CD4-positive, alpha-beta T cell treated with Interleukin-12 subunit alpha and Interleukin-12 subunit beta, for 1 hour (primary cell): ENCODE results near the gene GNRH2.
"Not testable (repeated sequence)": the region's sequence is repeated elsewhere in the genome, so short reads cannot be mapped to it uniquely, and the experiment has no call there.

ENCODE experiments used
- DNase-seq: peaks from one replicate; pipeline ENCODE4 v3.0.0-alpha.2; 2020

GNRH2 gene

GRCh38 chr20:3043322-3043721, at the start of gene GNRH2:
Gene GNRH2, plus strand, starts transcription at chr20:3043622. Its CDS starts 793 bp downstream, at chr20:3044415.
- DNase-seq, result no peak

DNA sequence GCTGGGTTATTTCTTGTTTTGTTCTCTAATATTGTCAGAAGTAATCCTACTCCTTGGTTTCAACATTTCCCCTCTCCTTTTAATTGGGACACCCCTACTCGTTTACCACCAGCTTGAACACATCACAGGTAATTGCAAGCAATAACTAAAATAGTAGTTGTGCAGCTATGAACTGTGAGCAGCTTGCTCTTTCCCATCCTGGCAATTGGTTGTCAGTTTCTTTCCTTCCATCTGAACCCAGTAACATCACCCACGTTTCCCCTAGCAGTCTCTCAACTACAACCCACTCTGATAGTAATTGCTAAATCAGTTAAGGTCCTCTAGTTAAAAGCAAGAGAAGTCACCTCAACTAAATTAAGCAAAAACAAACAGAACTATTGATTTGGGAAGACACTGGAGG, 47.6 kb upstream of the GNRH2 start:
- no peak for DNase-seq

- DNase-seq, result no peak
Observed at GRCh38 chr20:2998728-2999127, 44.7 kb upstream of the GNRH2 start.

DNA sequence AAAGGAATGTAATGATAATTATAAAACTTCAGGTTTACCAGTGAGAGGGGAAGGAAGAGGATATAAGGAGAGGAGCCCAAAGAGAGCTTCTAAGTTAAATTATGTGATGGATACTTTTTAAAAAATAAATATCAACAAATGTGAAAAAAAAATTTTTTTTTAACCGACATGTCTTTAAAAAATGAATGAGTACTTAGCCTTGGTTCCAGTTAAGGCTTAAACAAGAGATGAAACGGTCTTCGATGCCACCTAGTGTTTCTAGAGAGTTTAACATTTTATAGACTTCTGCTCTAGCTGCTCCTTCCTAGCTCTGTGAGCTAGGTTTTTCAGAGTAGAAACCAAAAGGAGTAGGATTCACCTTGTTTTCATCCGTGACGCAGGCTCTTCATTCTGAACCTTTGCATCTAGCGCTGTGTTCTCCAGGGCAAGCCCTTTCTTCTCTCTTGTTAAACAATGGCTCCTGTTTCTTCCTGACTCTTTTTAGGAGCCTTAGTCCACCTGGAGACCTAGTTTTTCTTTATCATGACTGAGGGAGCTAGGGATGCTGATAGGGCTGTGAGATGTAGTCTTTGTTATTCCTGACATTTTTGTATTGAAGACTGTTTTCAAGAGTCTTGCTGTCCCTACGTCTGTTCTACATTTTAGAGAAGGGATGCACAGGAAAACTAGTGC, 42.4 kb upstream of the GNRH2 start:
- peak; percentile 46 for DNase-seq

GRCh38 chr20:3003416-3003815, 40.0 kb upstream of the GNRH2 start:
- DNase-seq, result no peak

DNA sequence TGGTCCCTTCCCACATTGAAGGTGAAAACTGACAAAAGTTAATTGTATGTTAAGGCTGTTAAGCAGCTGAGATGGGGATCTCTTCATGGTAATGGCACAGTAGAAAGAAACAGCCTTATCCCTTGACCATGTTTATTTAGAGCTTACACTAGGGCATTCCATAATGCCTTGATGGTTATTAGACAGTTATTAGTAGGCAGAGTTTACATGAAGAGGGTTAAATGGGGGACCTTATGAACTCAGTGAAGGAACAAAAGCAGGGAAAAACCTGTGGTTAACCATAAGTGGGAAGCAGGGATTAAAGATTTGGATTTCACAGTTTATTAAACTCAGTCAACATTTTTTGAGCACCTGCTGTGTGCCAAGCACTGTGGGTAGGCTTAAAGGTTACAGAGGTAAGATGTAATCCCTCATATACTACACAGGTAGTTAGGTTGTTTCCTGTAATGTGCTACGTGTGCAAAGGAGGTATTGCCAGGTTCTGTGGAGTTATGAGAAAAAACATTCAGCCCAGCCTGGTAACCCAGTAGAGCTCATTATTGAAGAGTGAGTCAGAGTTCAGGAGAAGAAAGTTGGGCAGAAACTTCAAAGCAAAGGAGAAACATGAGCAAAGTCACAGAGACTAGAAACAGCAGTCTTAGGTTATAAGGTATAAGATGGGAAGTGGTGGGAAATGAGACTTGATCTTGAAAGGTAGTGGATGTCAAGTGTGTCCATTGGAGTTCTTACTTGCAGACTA, 32.3 kb upstream of the GNRH2 start:
- no peak for DNase-seq

- DNase-seq, result no peak
Observed at GRCh38 chr20:3011752-3012151, 31.7 kb upstream of the GNRH2 start.

GRCh38 chr20:3013771-3014170, 29.7 kb upstream of the GNRH2 start:
- DNase-seq, result no peak

DNA sequence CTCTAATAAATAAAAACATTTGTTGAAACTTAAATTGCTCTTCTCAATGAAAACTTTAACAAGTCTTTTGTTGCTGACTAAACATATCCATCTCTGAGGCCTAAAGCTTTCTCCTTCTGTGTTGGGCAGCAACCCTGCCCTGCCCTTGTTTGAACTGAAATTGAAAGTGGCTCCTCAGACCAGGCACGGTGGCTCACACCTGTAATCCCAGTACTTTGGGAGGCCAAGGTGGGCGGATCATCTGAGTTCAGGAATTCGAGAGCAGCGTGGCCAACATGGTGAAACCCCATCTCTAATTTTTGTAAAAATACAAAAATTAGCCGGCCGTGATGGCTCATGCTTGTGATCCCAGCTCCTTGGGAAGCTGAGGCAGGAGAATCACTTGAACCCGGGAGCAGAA, 29.2 kb upstream of the GNRH2 start:
- DNase-seq, result no peak

DNA sequence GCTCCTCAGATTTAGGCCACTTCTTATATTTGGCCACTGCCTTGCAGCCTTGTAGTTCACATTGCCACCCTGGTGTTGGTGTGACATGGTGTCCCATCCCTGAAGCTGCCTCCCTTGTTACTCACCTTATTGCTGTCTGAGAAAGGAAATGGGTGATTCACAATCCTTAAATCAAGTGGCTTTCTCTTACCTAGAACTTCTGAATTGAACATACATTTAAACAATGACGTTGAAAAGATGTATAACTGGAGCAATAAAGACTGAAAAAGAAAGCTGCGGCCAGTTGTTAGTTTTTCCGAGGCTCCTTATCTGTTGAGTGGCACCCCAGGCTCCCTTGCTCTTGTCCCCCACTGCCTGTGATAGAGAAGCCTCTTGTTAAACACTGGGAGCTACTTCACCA, 28.8 kb upstream of the GNRH2 start:
- DNase-seq, result no peak

DNA sequence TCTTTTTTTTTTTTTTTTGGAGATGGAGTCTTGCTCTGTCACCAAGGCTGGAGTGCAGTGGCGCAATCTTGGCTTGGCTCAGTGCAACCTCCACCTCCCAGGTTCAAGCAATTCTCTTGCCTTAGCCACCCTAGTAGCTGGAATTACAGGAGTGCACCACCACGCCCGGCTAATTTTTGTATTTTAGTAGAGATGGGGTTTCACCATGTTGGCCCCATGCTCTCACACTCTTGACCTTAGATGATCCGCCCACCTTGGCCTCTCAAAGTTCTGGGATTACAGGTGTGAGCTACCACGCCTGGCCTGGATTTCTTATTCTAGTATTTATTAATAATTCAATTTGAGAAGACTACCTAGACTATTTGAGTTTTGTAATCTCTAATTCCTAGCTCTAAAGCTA, 28.1 kb upstream of the GNRH2 start:
- DNase-seq, result not testable (repeated sequence)

DNA sequence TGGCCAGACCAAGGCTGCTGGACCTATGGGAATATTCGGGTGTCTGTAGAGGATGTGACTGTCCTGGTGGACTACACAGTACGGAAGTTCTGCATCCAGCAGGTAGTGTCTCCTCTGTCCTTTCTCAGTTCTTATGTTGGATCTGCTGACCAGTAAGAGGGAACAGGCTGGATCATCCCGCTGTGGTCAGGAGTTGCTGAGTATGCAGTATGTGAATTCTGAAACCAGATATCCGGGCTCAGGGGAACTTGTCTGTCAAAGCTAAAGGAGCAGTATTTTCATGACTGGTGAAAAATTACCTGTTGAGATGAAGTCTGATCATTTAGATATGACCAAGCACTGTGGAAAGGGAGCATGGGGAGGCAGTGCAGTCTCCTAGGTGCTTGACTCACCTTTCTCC, 22.1 kb upstream of the GNRH2 start:
- DNase-seq, result no peak

GRCh38 chr20:3021777-3022176, 21.6 kb upstream of the GNRH2 start:
- DNase-seq, result no peak

DNA sequence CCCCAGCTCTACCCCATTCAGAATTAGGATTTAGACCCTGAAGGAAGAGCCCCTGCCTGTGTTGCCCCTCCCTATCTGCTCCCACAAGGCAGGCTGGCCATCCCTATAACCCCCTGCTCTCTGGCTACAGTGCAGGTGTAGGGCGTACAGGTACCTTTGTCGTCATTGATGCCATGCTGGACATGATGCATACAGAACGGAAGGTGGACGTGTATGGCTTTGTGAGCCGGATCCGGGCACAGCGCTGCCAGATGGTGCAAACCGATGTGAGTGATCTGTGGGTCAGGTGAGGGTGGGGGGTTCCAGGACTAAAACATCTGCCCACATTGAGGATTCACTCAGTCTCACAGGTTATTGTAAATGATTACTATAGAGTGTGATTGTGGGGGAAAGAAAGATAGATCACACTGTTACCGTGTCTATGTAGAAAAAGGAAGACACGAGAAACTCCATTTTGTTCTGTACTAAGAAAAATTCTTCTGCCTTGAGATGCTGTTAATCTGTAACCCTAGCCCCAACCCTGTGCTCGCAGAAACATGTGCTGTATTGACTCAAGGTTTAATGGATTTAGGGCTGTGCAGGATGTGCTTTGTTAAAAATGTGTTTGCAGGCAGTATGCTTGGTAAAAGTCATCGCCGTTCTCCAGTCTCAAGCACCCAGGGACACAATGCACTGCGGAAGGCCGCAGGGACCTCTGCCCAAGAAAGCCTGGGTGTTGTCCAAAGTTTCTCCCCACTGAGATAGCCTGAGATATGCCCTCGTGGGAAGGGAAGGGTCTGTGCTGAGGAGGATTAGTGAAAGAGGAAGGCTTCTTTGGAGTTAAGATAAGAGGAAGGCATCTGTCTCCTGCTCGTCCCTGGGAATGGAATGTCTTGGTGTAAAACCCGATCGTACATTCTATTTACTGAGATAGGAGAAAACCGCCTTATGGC, 20.6 kb upstream of the GNRH2 start:
- DNase-seq, result not testable (repeated sequence)

DNA sequence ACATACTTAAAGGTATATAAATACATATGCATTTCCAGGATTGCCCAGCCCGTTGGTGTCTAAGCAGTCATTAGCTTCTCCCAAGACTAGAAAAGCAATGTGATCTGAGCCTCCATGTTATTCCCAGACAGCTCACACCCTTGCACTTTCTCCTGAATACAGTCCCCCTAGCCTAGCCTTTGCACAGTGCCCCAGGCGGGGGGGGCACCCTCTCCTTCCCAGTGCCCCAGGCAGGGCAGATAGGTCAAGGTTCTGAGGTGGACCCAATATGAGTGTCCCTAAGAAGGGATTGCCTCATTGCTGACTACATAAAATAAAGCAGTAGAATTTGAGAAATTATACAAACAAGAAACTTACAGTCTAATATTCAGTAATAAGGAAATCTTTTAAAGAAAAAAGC, 15.4 kb upstream of the GNRH2 start:
- DNase-seq, result no peak

- no peak for DNase-seq
Observed at GRCh38 chr20:3031524-3032147, 11.8 kb upstream of the GNRH2 start.

DNA sequence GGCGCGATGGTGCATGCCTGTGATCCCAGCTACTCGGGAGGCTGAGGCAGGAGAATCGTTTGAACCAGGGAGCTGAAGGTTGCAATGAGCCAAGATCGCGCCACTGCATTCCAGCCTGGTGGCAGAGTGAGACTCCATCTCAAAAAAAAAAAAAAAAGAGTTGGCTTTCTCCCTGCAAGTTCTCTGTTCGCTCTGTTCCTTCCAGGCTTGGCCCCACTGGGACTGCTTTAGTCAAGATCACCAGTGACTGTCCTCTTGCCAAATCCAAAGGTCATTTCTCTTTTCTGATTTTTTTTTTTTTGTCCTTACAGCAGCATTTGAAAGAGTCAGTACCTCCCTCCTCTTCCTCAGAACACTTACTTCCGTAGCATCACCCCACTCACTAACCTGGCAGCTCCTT, 10.8 kb upstream of the GNRH2 start:
- no peak for DNase-seq

GRCh38 chr20:3037654-3038053, 5.8 kb upstream of the GNRH2 start:
- no peak for DNase-seq

- DNase-seq, result no peak
Observed at GRCh38 chr20:3038454-3038853, 5.0 kb upstream of the GNRH2 start.

GRCh38 chr20:3039426-3039825, 4.0 kb upstream of the GNRH2 start:
- no peak for DNase-seq

- no peak for DNase-seq
Observed at GRCh38 chr20:3040086-3040485, 3.3 kb upstream of the GNRH2 start.

- no peak for DNase-seq
Observed at GRCh38 chr20:3041854-3042409, 1.5 kb upstream of the GNRH2 start.

DNA sequence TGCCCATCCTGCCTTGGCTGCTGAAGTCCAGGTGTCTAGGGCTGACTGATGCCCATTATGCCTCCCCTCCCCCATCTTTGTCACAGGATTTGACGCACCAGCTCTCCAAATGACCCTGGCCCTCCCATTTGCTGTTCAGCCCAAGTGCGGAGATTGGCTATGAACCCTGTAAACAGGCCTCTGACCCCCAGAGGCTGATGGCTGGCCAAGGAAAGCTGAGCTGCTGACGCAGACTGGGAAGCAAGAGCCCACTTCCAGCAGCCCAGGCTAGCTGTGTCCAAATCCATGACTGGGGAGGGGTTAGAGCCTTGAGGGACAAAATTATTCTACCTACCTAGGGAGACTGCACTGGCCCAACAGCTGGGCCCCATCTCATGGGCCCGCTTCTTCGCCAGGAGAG, 797 bp upstream of the GNRH2 start:
- no peak for DNase-seq
